Measurements from ENCODE around the gene TOP1. TPM values are rescaled to one million over a fixed set of nuclear protein-coding genes. Genes with fewer than 3 reads are reported as not detected.

Gene TOP1
- total RNA-seq, 1 donor from 2014 or later: 72.7 TPM

GRCh38 chr20:41091927-41092326 lies 63.3 kb downstream of the TOP1 start:
- no peak for TF ChIP-seq CTCF (IDR thresholded peaks at IDR 0.05; ENCODE audit: unreplicated experiment)

GRCh38 chr20:41094353-41095055 lies 65.9 kb downstream of the TOP1 start:
- peaks cover 15% of the 10 kb centered on the region for H3K4me1 Mint-ChIP-seq (ENCODE audit: unreplicated experiment)
- peak overlapping the region; percentile 50 for H3K27ac Mint-ChIP-seq (ENCODE audit: unreplicated experiment)
- H3K4me3 Mint-ChIP-seq (ENCODE audit: unreplicated experiment): no peak overlapping the region
- TF ChIP-seq CTCF (IDR thresholded peaks at IDR 0.05; ENCODE audit: unreplicated experiment): no peak
- peaks cover 1% of the 10 kb centered on the region for H3K27me3 Mint-ChIP-seq (ENCODE audit: unreplicated experiment)
- no peak for DNase-seq (ENCODE audit: low spot score)
- H3K36me3 Mint-ChIP-seq (ENCODE audit: low read depth, unreplicated experiment): peaks cover 27% of the 10 kb centered on the region
- H3K9me3 Mint-ChIP-seq (ENCODE audit: unreplicated experiment): no peaks in the 10 kb centered on the region

More at GRCh38 chr20:41091927-41092326, 63.3 kb downstream of the TOP1 start:
- Mint-ChIP-seq H3K4me1 (ENCODE audit: unreplicated experiment) (peaks cover 15% of the 10 kb centered on the region), H3K27me3 (ENCODE audit: unreplicated experiment) (peaks cover 5% of the 10 kb centered on the region), H3K9me3 (ENCODE audit: unreplicated experiment) (no peaks in the 10 kb centered on the region), H3K36me3 (ENCODE audit: low read depth, unreplicated experiment) (peaks cover 27% of the 10 kb centered on the region), H3K27ac (ENCODE audit: unreplicated experiment) (peak overlapping the region; percentile 48), H3K4me3 (ENCODE audit: unreplicated experiment) (no peak overlapping the region)
- no peak for DNase-seq (ENCODE audit: low spot score)

GRCh38 chr20:41095110-41095969 lies 66.7 kb downstream of the TOP1 start:
- Mint-ChIP-seq H3K27ac (ENCODE audit: unreplicated experiment) (no peak overlapping the region), H3K4me1 (ENCODE audit: unreplicated experiment) (peaks cover 15% of the 10 kb centered on the region), H3K4me3 (ENCODE audit: unreplicated experiment) (no peak overlapping the region), H3K27me3 (ENCODE audit: unreplicated experiment) (peaks cover 1% of the 10 kb centered on the region), H3K9me3 (ENCODE audit: unreplicated experiment) (no peaks in the 10 kb centered on the region), H3K36me3 (ENCODE audit: low read depth, unreplicated experiment) (peaks cover 33% of the 10 kb centered on the region)
- TF ChIP-seq CTCF (IDR thresholded peaks at IDR 0.05; ENCODE audit: unreplicated experiment): peak; percentile 93
- DNase-seq (ENCODE audit: low spot score): peak; percentile 37

- Mint-ChIP-seq H3K27me3 (ENCODE audit: unreplicated experiment) (no peaks in the 10 kb centered on the region), H3K36me3 (ENCODE audit: low read depth, unreplicated experiment) (peaks cover 36% of the 10 kb centered on the region)
Observed at GRCh38 chr20:41098703-41099250, 70.2 kb downstream of the TOP1 start.

More at GRCh38 chr20:41098703-41099250, 70.2 kb downstream of the TOP1 start:
- peaks cover 6% of the 10 kb centered on the region for H3K4me1 Mint-ChIP-seq (ENCODE audit: unreplicated experiment)
- H3K9me3 Mint-ChIP-seq (ENCODE audit: unreplicated experiment): no peaks in the 10 kb centered on the region
- no peak for TF ChIP-seq CTCF (IDR thresholded peaks at IDR 0.05; ENCODE audit: unreplicated experiment)
- H3K27ac Mint-ChIP-seq (ENCODE audit: unreplicated experiment): no peak overlapping the region
- DNase-seq (ENCODE audit: low spot score): no peak
- H3K4me3 Mint-ChIP-seq (ENCODE audit: unreplicated experiment): no peak overlapping the region
